Measurements from ENCODE around the gene RIPK4.
"Not testable (repeated sequence)": the region's sequence is repeated elsewhere in the genome, so short reads cannot be mapped to it uniquely, and the experiment has no call there.

The RIPK4 gene

DNA sequence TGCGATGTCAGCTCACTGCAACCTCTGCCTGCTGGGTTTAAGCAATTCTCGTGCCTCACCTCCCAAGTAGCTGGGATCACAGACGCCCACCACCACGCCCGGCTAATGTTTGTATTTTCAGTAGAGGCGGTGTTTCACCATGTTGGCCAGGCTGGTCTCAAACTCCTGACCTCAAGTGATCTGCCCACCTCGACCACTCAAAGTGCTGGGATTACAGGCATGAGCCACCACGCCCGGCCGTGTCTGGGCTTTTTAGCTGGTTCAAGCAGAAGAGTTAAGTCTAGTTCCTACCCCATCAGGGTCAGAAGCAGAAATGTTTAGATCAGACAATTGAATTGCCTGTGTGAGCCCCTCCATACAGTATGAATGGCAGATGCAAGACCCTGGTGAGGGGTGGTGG lies 27.7 kb upstream of the RIPK4 start:
- DNase-seq, result no peak

DNA sequence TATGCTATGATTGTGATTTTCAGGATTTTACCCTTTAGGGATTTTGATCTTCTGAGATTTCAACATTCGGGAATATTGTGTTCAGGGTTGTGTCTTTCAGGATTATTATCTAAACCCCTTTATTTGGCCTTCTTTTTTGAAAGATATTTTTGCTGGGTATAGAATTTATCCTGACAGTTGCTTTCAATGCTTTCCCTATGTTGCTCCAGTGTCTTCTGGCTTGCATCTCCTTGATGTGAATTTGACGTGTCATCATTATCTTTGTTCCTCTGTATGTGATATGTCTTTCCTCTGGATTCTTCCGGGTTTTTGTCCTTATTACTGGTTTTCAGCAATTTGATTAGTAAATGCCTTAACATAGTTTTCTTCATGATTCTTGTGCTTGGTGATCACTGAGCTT lies 25.9 kb upstream of the RIPK4 start:
- no peak for DNase-seq

DNA sequence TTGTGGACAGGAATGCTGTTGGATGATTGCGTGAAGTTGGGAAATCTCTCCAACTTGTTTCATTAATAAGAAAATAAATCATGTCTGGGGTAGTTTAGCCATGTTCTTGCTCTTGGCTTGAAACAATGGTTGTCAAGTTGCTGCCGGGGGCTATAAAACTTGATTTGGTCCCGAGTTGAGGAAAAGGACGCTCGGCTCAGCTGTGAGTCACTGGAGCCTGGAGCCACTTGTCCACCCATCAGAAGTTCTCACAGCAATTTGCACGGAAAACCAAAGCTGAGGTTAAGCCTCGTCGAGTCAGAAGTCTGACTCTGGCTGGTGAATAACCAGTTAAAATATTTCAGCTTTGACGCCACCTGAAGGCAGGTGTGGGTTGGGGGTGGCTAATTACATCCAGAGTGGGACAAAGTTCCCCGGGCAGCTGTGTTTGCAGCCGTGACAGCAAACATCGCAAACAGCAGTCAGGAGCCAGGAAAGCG lies 19.7 kb upstream of the RIPK4 start:
- no peak for DNase-seq

DNA sequence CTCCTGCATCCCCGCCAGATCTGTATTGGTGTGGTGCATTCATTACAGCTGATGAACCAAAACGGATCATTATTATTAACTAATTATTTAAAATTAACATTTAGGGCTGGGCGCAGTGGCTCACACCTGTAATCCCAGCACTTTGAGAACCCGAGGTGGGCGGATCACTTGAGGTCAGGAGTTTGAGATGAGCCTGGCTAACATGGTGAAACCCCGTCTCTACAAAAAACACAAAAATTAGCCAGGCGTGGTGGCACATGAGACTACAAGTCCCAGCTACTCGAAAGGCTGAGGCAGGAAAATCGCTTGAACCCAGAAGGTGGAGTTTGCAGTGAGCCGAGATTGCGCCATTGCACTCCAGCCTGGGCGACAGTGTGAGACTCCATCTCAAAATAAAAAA lies 18.4 kb upstream of the RIPK4 start:
- DNase-seq, result not testable (repeated sequence)

DNA sequence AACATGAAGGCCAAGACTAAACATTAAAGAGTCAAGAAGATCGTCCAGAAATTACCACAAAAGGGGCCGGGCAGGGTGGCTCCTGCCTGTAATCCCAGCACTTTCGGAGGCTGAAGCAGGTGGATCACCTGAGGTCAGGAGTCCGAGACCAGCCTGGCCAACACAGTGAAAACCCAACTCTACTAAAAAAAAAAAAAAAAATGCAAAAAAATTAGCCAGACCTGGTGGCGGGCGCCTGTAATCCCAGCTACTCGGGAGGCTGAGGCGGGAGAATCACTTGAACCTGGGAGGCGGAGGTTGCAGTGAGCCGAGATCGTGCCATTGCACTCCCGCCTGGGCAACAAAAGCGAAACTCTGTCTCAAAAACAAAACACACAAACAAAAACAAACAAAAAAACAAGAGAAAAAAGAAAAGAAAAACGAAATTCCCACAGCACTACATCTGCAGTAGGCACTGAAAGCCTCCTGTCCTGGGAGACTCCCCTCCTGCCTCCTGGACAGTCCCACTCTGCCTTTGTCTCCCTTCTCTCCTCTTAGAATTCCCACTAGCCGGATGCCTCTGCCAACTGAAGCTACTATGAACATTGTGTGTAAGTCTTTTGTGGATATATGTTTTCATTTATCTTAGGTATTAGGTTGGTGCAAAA lies 17.7 kb upstream of the RIPK4 start:
- DNase-seq, result no peak

DNA sequence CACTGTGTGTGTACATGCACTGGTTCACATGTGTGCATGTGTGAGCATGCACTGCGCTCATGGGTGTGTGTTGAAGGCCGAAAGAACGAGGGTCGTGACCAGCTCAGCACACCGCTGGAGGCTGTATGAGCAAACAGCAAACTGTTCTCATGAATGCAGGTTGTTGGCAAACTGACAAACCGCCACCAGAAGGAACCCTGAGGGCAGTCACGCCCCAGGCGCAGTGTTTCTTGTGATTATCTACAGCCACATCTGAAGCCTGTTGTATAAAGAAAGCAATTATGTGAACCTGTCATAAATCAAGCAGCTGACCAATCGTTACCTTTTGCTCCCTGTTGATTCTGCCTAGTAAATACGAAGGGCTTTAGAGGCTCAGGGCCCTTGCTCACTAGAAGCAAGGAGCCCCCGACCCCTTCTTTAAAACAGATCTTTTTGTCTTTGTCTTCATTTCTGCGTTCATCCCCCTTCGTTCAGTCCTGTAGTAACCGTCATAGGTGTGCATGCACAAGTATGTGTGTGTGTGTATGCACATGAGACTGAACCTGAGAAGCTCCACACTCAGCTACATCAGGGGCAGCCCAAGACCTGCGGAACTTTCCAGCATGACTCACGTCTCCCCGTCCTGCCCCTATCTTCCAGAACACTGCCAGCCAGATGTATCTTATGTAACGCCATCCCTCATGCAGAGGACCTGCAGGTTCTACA lies 16.8 kb upstream of the RIPK4 start:
- no peak for DNase-seq

DNA sequence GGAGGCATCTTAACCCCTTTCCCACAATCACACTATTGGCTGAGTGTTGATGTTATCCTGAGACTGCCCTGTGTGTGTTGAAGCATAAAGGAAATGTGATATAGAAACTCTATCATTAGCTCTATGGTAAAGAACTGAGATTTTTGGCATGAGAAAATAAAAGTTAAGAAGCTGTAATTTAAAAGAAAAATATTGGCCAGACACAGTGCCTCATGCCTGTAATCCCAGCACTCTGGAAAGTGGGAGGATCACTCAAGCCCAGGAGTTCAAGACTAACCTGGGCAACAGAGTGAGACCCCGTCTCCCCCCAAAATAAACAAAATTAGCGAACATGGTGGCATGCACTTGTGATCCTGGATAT lies 14.2 kb upstream of the RIPK4 start:
- no peak for DNase-seq

DNA sequence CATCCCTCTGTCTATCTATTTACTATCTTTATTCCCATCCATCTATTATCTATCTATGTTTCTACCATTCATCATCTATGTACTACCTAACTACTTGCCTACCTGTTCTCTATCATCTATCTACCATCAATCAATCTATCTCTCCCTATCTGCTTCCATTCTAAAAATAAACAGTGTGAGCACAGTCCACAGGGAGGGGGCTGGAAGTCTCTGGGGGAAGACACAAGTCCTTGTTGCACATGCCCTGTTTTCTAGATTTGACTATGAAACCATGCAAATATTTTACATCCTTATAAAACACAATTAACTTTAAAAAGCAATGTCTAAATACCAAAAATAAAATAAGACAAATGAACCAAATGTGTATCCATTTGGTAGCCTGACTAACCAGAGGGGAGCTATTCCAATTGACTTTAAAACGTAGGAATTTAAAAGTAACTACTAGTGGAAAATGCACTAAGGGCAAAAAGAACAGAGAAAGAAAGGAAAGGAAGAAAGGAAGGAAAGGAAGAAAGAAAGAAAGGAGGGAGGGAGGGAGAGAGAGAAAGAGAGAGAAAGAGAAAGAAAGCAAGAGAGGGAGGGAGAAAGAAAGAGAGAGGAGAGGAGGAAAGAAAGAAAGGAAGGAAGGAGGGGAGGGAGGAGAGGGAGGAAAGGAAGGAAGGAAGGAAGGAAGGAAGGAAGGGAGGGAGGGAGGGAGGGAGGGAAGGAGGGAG lies 13.6 kb upstream of the RIPK4 start:
- no peak for DNase-seq

DNA sequence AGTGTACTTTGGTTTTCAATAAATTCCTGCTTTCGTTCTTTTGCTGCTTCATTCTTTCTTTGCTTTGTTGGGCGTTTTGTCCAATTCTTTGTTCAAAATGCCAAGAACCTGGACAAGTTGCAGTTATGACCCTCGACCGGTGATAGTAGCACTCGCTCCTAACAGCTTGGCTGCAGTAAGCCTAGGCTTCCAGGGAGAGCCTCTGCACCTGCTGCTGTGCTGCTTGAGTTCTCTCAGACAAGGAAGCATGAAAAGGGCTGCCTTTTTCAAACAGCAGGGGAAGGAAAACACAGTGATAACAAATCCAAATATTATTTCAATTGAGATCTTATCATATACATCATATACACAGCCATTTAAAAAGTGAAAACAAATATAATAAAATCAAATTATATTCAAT lies 12.8 kb upstream of the RIPK4 start:
- no peak for DNase-seq

DNA sequence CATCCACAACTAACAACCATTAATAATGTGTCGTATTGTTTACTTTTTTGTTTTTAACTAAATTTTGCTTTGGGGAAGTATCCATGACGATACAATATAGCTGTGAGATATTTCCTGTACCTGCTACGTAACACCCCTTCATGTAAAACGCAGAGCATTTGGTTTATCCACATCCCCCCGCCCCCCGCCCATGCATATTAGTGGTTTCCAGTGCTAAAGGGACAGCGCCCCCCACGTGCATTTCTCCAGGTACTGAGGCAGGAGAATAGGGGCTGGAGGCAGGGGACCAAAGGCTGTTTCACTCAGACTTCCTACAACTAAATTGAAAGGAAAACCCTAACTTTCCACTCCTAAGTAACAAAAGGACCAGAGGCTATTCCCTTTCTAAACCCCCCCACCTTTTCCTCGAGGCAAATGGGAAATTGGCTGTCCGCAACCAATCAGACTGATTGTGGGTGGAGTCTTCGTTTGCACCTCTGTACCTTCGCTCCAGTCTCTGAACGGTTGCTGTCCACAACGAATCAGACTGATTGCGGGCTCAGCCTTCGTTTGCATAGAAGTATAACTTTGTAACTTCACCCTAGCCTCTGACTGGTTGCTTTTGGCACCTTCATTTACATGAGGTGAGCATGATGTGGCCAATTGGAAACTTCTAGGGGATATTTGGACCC lies 12.2 kb upstream of the RIPK4 start:
- no peak for DNase-seq

DNA sequence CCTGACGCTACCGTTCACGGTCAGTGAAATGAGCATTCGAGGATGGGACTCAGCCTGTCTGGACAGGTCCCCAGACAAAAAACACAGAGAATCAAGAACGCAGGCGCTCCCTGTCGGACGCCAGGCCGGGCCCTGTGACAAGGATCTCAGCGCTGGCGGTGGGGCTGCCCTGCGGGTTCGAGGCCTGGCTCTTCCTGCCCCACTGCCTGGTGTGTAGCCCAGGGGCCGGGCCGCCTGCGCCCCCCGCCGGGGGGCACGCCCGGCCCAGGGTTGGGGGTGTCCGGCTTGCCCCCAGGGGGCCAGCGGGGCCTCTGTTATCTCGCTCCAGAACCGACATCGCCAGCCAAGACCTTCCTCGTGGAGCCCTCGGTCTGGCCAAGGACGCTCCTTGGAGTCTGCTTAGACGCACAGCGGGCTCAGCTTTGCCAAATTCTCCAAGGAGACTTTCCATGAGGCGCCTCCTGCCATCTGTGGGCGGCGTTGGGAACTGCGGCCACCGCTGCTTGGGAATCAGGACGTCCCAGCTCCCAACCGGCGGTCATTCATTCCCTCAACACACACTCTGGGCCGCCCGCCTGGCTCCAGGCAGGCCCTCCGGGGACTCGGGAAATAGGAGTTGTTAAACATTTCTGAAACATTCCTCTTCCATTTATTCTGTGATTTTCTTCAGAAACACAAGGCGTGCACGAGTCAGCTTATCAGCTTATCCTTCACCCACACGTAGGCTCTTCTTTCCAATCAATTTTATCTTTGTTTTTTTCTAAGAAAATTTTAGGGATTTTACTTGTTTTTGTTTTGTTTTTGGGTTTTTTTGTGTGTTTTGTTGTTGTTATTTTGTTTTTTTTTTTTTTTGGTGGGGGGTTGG lies 11.3 kb upstream of the RIPK4 start:
- DNase-seq, result peak; percentile 59 to 63

DNA sequence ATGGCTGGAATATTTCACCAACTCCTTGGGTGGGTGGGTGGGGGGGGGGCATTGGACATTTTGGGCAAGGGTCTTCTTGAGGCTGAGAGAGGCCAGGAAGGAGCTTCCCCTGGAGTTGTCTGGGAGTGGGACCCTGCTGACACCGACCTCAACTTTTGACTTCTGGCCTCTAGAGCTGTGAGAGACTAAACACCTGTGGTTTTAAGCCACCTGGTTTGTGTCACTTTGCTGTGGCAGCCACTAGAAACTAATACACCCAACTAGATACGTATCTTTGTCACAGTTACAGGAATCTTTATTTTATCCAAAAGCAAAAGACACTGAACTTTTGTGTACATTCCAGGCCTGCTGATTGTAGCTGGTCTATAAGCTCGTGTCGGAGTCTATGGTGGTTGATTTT lies 9.9 kb upstream of the RIPK4 start:
- DNase-seq, result no peak

DNA sequence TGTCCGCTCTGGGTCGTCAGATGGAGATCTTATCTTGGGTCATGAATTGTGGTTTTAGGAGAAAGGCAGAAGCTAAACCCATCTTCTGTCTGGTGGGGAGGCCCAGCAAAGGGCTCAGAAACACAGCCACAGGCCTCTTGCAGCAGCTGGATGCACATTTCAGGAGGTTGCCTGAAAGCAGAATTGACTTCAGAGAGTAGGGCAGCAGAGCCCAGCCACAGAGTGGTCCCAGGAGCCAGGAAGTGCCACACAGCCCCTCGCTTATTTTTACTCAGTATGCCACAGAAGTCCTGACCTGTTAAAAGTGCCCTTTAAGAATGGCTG lies 8.3 kb upstream of the RIPK4 start:
- no peak for DNase-seq

DNA sequence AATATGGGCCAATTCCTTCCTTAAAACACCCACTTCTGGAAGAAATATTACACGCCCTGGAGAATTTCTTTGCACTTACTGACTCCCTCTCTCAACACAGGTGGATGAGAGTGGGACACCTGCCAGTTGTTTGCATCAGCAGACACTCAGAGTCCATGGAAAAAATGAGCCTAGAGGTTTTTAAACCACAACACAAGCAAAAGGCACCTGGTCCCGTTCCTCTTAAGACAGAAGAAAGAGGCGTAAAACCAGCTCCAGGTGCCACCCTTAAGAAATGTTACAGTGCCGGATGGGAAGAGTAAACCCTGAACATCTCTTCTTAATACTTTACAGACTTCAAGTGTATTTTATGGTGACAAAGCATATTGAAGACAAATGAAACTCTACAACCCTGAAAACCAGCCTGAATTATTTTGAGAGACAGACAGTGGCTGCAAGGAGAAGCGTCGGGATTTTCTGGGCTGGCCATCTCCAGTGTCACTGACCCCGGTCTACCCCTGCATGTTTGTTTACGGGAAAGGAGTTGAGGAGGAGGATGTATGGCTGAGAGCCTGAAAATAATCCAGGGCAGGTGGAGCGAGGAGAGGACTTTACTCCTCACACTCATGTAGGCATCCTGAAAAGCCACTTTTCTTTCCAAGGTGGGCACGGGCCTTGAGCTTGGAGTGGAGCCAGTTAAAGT lies 7.8 kb upstream of the RIPK4 start:
- no peak for DNase-seq

DNA sequence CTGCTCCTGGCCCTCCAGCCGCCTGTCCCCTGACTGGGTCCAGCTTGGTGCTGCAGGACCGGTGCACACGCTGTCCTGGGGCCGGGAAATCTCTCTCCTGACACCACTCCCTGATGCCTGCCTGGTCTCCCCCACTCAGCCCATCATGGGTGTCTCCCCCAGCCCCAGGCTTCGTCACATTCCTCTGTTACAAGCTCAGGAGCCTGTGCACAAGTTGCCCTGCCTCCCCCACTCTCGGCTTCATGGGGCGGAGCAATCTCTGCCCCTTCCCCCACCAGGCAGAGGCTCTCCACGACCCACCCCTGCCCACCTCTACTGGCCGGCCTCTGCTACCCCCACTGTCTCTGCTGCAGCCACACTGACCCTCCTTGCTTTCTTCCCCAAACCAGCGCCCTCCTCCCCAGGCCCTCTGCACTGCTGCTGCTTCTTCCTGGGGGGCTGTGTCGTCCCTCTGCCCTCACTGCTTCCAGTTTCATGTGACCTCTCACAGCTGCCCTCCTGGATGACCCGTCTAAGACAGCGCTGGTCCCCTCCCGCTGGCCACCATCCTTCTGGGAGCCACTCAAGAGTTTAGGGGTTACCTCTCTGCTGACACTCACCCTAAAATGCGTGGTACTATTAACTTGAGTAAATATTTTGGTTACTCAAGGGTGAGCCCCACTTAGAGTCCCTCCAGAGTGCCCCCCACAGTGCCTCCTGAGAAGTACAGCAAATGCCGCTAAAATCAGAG lies 5.7 kb upstream of the RIPK4 start:
- DNase-seq, result no peak

DNA sequence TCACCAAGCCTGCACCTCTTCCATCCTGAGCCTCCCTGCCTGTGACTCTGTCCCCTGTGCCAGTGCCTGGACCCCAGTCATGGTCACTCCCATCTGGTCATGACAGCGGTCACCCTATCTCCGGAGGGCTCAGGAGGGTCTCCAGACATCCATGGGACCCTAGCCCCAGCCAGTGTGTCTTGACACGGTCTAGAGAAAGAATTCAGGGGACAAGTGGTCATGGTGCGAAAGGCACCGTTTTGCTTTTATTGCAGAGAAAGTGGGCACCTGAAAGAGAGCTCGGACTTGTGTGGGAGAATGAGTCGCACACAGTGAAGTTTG lies 4.7 kb upstream of the RIPK4 start:
- no peak for DNase-seq

DNA sequence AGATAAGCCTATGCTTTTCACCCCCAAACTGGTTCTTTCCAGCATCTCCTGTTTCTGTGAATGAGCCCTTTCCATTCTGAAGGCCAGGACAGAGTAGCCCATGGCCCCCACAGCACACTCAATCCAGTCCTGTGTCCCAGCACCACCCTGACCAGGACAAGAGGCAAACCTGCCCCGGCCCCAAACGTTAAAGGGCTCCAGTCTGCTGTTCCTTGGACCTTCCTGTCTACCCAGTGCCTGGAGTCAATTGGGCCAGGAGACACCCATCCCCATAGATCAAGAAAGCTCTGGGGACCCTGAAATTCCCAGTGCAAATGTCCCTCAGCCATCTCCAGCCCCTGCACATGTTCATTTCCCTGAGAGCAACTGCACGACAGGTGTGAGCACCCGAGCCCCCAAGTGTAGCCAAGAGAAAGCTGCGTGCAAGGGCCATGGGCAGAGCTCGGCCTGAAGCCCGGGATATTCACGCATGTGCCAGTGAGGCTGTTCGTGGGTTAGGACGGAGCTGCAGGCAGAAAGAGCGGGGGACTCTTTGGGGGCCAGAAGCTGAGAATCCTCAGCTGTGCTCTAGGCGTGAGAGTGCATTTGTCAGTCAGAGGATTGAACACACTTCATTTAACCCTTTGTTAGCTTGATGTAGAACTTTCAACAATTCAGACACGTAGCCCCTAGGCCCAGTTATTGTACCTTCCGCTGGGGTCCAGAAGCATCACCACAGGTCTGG lies 4.2 kb upstream of the RIPK4 start:
- no peak for DNase-seq

DNA sequence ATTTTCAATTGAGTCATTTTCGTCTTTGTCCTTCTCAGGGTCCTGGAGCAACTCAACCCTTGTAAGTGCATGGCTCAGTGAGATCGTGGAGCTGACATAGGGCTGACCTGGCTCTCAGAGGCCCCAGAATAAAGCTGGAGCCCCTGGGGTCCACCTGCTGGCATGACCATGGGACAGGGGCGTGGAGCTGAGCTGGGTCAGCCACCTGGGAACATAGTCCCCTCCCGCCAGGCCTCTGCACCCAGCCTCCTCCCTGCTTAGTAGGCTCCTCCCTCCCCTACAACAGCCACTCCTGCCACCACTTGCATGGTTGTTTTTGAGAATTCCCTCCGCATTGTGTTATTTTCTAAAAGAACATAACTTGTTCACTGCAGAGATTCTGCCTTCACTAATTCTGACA lies 3.1 kb upstream of the RIPK4 start:
- DNase-seq, result no peak

DNA sequence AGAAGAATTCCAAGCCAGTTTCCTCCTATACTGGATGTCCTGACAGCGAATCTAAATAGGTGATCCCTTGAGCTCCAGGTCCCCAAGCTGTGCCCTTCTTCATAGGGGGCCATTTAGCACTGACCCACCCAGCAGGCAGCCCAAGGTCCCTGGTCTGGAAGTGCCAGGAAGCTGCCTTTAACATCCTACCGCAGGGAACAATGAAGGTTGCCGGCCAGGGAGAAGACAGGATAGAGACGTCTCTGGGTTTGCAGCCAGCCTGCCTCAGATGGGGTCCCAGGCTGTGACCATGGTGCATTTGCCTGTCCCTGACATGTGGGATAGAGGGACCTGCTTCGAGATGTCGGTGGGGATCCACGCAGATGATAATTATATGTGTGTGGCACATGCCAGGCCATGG lies 2.7 kb upstream of the RIPK4 start:
- no peak for DNase-seq

DNA sequence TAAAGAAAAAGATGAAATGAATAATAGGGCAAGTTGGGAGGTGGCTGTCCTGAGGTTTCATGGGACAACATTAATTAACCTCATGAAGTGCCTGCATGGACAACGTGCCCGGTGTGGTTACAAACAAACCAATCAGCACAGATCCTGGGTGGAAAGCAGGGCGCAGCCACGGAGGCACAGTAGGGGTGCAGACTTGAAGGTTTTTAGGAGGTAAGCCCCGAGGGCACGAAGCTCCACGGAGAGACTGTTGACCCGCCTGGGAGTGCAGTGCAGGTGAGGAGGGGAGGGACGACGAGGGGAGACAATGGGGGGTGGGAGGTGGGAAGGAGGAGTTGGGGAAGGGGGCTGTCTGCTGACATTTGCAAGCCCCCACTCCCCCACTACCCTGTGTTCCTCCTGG lies 2.3 kb upstream of the RIPK4 start:
- no peak for DNase-seq

All from inflammatory macrophage (primary cell).